HG03066 (cell line): ENCODE measurements around the gene TMEM178B.

Source experiments
- ATAC-seq: cut with Tn5 transposase; IDR thresholded peaks from one replicate; pipeline ENCODE4 v1.9.1; 2021; ENCODE audit warnings: low read depth; ENCODE audit not compliant: unreplicated experiment

The TMEM178B gene

GRCh38 chr7:141497391-141497790 is 423.5 kb downstream of the TMEM178B start:
- ATAC-seq: no peak

GRCh38 chr7:141500608-141501007 is 426.7 kb downstream of the TMEM178B start:
- ATAC-seq: no peak

- ATAC-seq: no peak
These were observed 427.6 kb downstream of the TMEM178B start for GRCh38 chr7:141501451-141501850.

- ATAC-seq: no peak
These were observed 437.4 kb downstream of the TMEM178B start for GRCh38 chr7:141511316-141511675.

- no peak for ATAC-seq
These were observed 438.0 kb downstream of the TMEM178B start for GRCh38 chr7:141511676-141512396.

- ATAC-seq: no peak
These were observed 438.7 kb downstream of the TMEM178B start for GRCh38 chr7:141512597-141512996.

- no peak for ATAC-seq
These were observed 439.9 kb downstream of the TMEM178B start for GRCh38 chr7:141513720-141514119.

- ATAC-seq: no peak
These were observed 442.1 kb downstream of the TMEM178B start for GRCh38 chr7:141515941-141516340.

- no peak for ATAC-seq
These were observed 445.8 kb downstream of the TMEM178B start for GRCh38 chr7:141519623-141520022.

GRCh38 chr7:141522657-141523342 is 448.9 kb downstream of the TMEM178B start:
- no peak for ATAC-seq

- no peak for ATAC-seq
These were observed 452.2 kb downstream of the TMEM178B start for GRCh38 chr7:141525973-141526514.

GRCh38 chr7:141527076-141527475 is 453.2 kb downstream of the TMEM178B start:
- no peak for ATAC-seq

GRCh38 chr7:141528399-141528798 is 454.5 kb downstream of the TMEM178B start:
- ATAC-seq: no peak
